ENCODE measurements around the gene IFT88. TPM values are rescaled to one million over a fixed set of nuclear protein-coding genes. Genes with fewer than 3 reads are reported as not detected.
A peak's percentile ranks its signal among the peaks of the same experiment; 100 is the strongest.

Gene IFT88
- polyA plus RNA-seq, 1 donor = 22.5 TPM

DNA sequence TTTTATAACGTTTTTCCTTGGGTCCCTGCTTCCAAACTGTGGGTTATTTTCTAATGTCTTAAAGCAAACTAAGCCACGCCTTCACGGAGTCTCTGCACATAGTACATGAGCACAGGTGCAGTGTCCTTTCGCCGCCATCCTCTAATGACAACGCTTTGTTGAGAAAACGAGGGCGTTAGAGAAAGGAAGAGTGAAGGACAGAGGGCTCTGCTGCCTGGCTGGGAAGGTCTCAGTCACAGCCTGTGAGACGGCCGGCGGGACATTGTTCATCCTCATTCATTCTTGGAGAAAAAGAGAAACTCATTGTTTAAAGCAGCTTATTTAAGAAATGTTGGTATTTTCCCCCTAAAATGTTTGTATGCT is 146.0 kb downstream of the IFT88 start:
- no peak overlapping the region for H3K27ac ChIP-seq (ENCODE audit: low read length)
- WGBS (ENCODE audit: insufficient coverage, low lambda C conversion rate) = 41% methylated on average over 4 of the region's 11 CpGs
- H3K4me3 ChIP-seq (ENCODE audit: low read length) = no peak overlapping the region

DNA sequence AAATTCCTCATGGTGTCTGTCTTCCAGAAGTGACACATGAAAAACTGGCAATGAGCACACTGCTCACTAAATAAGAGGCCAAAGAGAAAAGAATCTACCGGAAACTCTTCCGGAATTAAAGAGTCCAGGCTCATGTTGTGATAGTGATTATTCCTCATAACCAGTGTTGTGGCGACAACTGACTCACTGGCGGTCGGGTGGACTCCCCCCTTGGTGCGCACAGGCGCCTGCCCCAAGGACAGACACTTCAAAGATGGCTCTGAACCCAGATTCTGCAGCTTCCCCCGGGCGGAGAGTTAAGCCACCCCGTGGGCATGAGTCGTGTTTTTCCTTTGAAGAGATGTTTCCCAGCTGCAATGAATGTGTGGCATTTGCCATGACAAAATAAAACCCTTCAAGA is 146.8 kb downstream of the IFT88 start:
- Histone ChIP-seq H3K36me3 (ENCODE audit: control insufficient read depth, insufficient read depth, low read length) (no peaks in the 10 kb centered on the region), H3K27ac (ENCODE audit: low read length) (no peak overlapping the region), H3K4me3 (ENCODE audit: low read length) (no peak overlapping the region), H3K4me1 (ENCODE audit: control insufficient read depth, insufficient read depth, low read length) (no peaks in the 10 kb centered on the region), H3K9me3 (ENCODE audit: control insufficient read depth, low read depth, low read length) (no peaks in the 10 kb centered on the region), H3K27me3 (ENCODE audit: control insufficient read depth, insufficient read depth, low read length) (peaks cover 10% of the 10 kb centered on the region)
- DNase-seq = no peak
- WGBS (ENCODE audit: insufficient coverage, low lambda C conversion rate) = no CpG with 5 or more reads among the region's 11 CpGs

More for the DNA sequence above, 146.0 kb downstream of the IFT88 start:
- Histone ChIP-seq H3K4me1 (ENCODE audit: control insufficient read depth, insufficient read depth, low read length) (no peaks in the 10 kb centered on the region), H3K9me3 (ENCODE audit: control insufficient read depth, low read depth, low read length) (no peaks in the 10 kb centered on the region), H3K36me3 (ENCODE audit: control insufficient read depth, insufficient read depth, low read length) (no peaks in the 10 kb centered on the region), H3K27me3 (ENCODE audit: control insufficient read depth, insufficient read depth, low read length) (peaks cover 10% of the 10 kb centered on the region)
- no peak for DNase-seq

DNA sequence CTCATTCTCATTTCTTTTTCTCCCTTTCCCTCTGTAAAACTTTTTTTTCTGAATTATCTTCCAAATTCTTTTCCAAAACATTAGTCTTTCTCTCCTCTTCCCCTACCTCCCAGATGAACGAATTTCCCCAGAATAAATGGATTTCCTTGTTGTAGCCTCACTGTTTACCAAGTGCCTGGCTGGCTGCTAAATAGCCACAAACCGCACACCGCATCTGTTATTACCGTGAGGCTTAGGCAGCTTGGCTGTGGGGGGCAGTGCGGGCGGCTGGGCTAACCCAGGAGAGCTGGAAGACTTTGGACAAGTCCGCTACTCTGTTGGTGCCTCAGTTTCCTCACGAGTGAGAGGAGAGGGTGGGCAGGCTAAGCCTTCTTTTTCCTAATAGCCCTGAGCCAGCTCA is 147.2 kb downstream of the IFT88 start:
- Histone ChIP-seq H3K9me3 (ENCODE audit: control insufficient read depth, low read depth, low read length) (no peaks in the 10 kb centered on the region), H3K36me3 (ENCODE audit: control insufficient read depth, insufficient read depth, low read length) (no peaks in the 10 kb centered on the region), H3K4me1 (ENCODE audit: control insufficient read depth, insufficient read depth, low read length) (no peaks in the 10 kb centered on the region), H3K27me3 (ENCODE audit: control insufficient read depth, insufficient read depth, low read length) (peaks cover 10% of the 10 kb centered on the region), H3K27ac (ENCODE audit: low read length) (no peak overlapping the region), H3K4me3 (ENCODE audit: low read length) (no peak overlapping the region)
- 20% methylated on average over 1 of the region's 8 CpGs for WGBS (ENCODE audit: insufficient coverage, low lambda C conversion rate)
- DNase-seq = no peak

DNA sequence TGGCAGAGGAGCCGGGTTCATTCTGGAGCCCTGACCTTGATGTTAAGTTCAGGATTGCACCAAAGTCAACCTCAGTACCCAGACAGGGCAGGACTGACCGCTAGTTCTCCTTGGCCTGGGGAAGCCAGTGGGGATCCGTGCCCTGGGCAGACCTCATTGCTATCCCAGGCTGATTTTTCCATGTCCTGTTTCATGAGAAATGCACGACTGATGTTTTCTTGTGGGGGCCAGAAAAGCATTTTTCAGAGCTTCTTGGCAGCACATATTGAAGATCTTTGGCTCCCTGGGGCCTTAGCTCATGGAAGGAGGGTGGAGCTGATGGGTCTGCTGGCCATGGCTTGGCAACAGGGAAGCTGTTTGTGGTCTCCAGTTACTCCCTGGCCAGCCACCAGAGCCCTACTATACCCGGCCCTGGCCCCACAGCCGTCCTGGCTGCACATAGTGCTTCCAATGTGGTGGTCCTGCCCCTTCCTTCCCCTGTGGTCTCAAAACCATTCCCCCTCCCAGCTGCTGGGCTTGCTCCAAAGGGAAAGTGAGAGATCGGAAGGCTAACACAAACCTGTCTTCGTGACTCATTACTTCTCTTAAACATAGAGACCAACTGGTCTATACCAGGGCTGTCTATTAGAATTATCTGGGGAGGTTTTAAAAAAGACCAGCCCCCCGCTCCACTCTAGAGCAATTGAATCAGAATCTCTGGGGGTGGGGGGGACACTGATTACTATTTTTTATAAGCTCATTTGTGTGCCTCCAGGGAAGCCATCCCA is 147.8 kb downstream of the IFT88 start:
- Histone ChIP-seq H3K4me3 (ENCODE audit: low read length) (no peak overlapping the region), H3K9me3 (ENCODE audit: control insufficient read depth, low read depth, low read length) (no peaks in the 10 kb centered on the region), H3K4me1 (ENCODE audit: control insufficient read depth, insufficient read depth, low read length) (no peaks in the 10 kb centered on the region), H3K36me3 (ENCODE audit: control insufficient read depth, insufficient read depth, low read length) (no peaks in the 10 kb centered on the region), H3K27ac (ENCODE audit: low read length) (no peak overlapping the region), H3K27me3 (ENCODE audit: control insufficient read depth, insufficient read depth, low read length) (peaks cover 10% of the 10 kb centered on the region)
- DNase-seq = peak in 1 of 2 donors; percentile 23
- WGBS (ENCODE audit: insufficient coverage, low lambda C conversion rate) = no CpG with 5 or more reads among the region's 9 CpGs

DNA sequence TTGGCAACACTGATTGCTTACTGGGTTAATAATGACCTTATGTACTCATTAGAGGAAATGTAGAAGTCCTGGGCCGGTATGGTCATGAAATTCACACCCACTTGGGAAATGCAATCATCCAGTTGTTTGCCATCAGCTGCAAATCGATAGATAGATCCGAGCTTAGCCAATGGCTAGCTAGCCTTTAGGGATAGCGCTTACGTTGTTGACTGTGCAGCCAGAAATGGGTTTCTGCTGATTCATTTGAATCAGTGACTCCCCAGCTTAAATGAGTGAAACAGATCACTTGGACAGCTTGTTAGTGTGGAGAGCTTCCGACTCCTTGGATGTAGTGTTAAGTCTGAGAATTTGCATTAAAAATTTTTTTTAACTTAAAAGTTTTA is 148.4 kb downstream of the IFT88 start:
- Histone ChIP-seq H3K4me3 (ENCODE audit: low read length) (no peak overlapping the region), H3K36me3 (ENCODE audit: control insufficient read depth, insufficient read depth, low read length) (no peaks in the 10 kb centered on the region), H3K27me3 (ENCODE audit: control insufficient read depth, insufficient read depth, low read length) (peaks cover 13% of the 10 kb centered on the region), H3K4me1 (ENCODE audit: control insufficient read depth, insufficient read depth, low read length) (no peaks in the 10 kb centered on the region), H3K27ac (ENCODE audit: low read length) (no peak overlapping the region), H3K9me3 (ENCODE audit: control insufficient read depth, low read depth, low read length) (no peaks in the 10 kb centered on the region)
- WGBS (ENCODE audit: insufficient coverage, low lambda C conversion rate) = no CpG with 5 or more reads among the region's 6 CpGs
- no peak for DNase-seq

DNA sequence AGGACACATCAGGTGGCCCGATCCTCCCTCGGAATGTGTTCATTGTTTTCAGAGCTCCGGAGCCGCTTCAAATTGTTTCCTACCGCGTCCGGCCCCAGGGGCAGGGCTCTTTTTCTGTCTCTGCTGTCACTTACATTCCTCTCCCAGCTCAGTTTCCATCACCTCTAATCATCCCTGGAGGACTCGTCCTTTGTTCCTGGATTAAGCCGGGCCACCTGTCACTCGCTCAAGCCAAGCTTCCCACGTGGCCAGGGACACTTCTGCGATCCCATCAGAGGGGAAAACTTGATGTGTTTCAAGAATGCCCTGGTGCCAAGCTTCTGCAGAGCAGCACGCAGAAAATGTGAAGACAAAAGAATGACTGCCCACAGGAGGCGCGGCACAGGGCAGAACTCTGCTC is 150.0 kb downstream of the IFT88 start:
- Histone ChIP-seq H3K27ac (ENCODE audit: low read length) (no peak overlapping the region), H3K27me3 (ENCODE audit: control insufficient read depth, insufficient read depth, low read length) (peaks cover 29% of the 10 kb centered on the region), H3K4me3 (ENCODE audit: low read length) (no peak overlapping the region), H3K36me3 (ENCODE audit: control insufficient read depth, insufficient read depth, low read length) (no peaks in the 10 kb centered on the region), H3K9me3 (ENCODE audit: control insufficient read depth, low read depth, low read length) (peaks cover 4% of the 10 kb centered on the region), H3K4me1 (ENCODE audit: control insufficient read depth, insufficient read depth, low read length) (no peaks in the 10 kb centered on the region)
- no peak for DNase-seq
- WGBS (ENCODE audit: insufficient coverage, low lambda C conversion rate) = no CpG with 5 or more reads among the region's 15 CpGs

DNA sequence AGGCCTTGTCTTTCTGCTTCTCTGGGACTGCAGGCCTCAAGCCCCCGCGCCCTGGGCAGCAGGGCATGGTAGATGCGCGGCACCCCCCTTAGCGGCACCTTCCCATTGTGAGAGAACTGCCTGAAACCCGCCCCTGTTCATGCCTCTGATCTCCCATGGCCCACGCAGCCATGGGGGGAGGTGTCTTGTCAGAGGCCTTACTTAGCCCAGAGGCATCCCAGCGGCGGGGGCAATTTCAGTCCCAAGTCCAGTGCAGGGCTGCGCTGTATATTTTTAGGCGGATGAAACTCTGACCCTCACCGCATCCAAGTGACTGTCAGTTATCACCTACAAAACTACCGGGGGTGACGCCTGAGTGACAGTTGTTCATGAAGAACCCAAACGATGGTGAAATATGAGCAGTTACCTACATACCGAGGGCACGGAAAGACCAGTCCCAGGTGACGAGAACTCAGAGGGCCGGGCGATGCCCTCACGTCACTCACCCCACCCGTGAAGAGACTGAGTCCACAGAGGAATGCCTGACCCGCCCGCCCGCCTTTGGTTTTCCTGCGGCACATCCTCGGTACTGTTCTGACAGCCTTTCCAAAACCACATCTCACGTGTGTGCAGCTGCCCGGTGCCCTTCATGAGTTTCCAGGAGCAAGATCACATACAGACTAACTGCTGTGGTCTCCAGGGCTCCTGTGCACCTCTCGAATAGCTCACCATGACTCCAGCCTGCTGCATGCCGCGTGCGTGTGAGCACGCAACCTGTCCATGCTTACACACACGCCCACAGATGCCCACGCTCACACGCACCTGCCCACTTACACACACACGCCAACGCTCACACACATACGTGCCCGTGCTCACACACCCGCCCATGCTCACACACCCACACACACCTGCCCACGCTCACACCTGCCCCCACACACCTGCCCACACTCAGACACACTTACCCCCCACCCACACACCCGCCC is 150.9 kb downstream of the IFT88 start:
- H3K9me3 ChIP-seq (ENCODE audit: control insufficient read depth, low read depth, low read length) = peaks cover 4% of the 10 kb centered on the region
- H3K4me1 ChIP-seq (ENCODE audit: control insufficient read depth, insufficient read depth, low read length) = no peaks in the 10 kb centered on the region
- no peak overlapping the region for H3K4me3 ChIP-seq (ENCODE audit: low read length)
- H3K27me3 ChIP-seq (ENCODE audit: control insufficient read depth, insufficient read depth, low read length) = peaks cover 35% of the 10 kb centered on the region
- no peak for DNase-seq
- no peak overlapping the region for H3K27ac ChIP-seq (ENCODE audit: low read length)
- 80% methylated on average over 1 of the region's 44 CpGs for WGBS (ENCODE audit: insufficient coverage, low lambda C conversion rate)
- H3K36me3 ChIP-seq (ENCODE audit: control insufficient read depth, insufficient read depth, low read length) = no peaks in the 10 kb centered on the region

DNA sequence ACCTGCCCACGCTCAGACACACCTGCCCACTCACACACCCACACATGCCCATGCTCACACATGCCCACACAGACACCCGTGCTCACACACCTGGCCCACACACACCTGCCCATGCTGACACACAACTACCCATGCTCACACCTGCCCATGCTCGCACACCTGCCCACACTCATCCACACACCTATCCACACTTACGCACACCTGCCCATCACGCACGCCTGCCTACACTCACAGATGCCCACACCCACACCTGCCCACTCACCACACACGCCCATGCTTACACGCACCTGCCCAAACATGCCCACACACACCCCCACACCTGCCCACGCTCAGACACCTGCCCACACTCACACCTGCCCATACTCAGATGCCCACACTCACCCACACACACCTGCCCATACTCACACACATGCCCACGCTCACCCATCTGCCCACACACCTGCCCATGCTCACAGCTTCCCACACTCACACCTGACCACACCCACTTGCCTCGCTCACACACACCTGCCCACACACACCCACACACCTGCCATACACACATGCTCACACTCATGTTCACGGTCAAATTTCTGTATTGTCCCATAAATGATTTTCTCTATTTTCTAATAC is 152.1 kb downstream of the IFT88 start:
- H3K27me3 ChIP-seq (ENCODE audit: control insufficient read depth, insufficient read depth, low read length) = peaks cover 32% of the 10 kb centered on the region
- WGBS (ENCODE audit: insufficient coverage, low lambda C conversion rate) = 100% methylated on average over 1 of the region's 12 CpGs
- H3K36me3 ChIP-seq (ENCODE audit: control insufficient read depth, insufficient read depth, low read length) = no peaks in the 10 kb centered on the region
- H3K4me1 ChIP-seq (ENCODE audit: control insufficient read depth, insufficient read depth, low read length) = no peaks in the 10 kb centered on the region
- no peak overlapping the region for H3K27ac ChIP-seq (ENCODE audit: low read length)
- H3K9me3 ChIP-seq (ENCODE audit: control insufficient read depth, low read depth, low read length) = peaks cover 4% of the 10 kb centered on the region
- no peak for DNase-seq
- H3K4me3 ChIP-seq (ENCODE audit: low read length) = no peak overlapping the region

DNA sequence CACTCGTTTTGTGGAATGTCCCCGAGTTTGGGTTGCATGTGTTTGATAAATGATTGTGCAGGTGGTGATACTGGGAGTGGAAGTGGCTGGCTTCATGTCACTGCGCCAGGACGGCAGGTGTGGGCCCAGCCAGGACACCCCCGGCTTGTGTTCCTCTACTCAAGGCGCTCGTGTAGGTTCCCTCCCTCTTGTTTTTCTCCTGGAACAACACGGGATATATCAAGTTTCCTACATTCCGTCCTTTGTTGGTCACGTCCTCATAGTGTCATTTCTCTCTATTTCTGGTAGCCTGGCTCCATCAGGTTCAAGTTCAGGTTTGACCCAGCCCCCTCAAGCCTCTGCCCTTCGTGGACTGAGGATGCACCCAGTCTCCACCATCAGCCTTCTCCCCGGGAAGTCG is 152.8 kb downstream of the IFT88 start:
- 70% methylated on average over 3 of the region's 13 CpGs for WGBS (ENCODE audit: insufficient coverage, low lambda C conversion rate)
- no peak overlapping the region for H3K4me3 ChIP-seq (ENCODE audit: low read length)
- peaks cover 27% of the 10 kb centered on the region for H3K27me3 ChIP-seq (ENCODE audit: control insufficient read depth, insufficient read depth, low read length)
- DNase-seq = no peak
- H3K9me3 ChIP-seq (ENCODE audit: control insufficient read depth, low read depth, low read length) = peaks cover 4% of the 10 kb centered on the region
- H3K4me1 ChIP-seq (ENCODE audit: control insufficient read depth, insufficient read depth, low read length) = no peaks in the 10 kb centered on the region
- no peaks in the 10 kb centered on the region for H3K36me3 ChIP-seq (ENCODE audit: control insufficient read depth, insufficient read depth, low read length)
- H3K27ac ChIP-seq (ENCODE audit: low read length) = no peak overlapping the region

DNA sequence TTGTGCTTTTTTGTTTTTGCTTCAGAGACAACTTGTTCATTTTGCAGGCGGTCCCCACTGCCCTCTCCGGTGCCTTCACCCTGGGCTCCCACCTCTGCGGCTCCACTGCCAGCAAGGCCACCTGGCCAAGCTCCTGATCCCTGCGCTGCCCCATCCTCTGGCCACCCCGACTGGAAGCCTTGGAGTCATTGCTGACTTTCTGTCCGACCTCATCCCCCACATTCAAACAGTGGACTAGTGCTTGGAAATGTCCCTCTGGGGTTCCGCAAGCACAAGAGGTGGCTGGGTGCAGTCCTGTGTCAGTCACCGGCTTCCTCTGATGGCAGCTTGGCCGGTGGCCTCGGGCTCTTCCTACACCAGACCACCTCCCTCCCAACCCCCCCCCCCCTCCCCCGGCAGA is 153.5 kb downstream of the IFT88 start:
- no peak overlapping the region for H3K27ac ChIP-seq (ENCODE audit: low read length)
- H3K4me1 ChIP-seq (ENCODE audit: control insufficient read depth, insufficient read depth, low read length) = no peaks in the 10 kb centered on the region
- no peaks in the 10 kb centered on the region for H3K36me3 ChIP-seq (ENCODE audit: control insufficient read depth, insufficient read depth, low read length)
- no peak overlapping the region for H3K4me3 ChIP-seq (ENCODE audit: low read length)
- H3K9me3 ChIP-seq (ENCODE audit: control insufficient read depth, low read depth, low read length) = peaks cover 4% of the 10 kb centered on the region
- WGBS (ENCODE audit: insufficient coverage, low lambda C conversion rate) = no CpG with 5 or more reads among the region's 11 CpGs
- peaks cover 27% of the 10 kb centered on the region for H3K27me3 ChIP-seq (ENCODE audit: control insufficient read depth, insufficient read depth, low read length)
- DNase-seq = no peak
